Progenitor cell of endocrine pancreas (in vitro differentiated cells): Measurements from ENCODE around the gene RIMBP2. TPM values are rescaled to one million over a fixed set of nuclear protein-coding genes. Genes with fewer than 3 reads are reported as not detected.

Source experiments
- DNase-seq: peaks from one replicate; pipeline ENCODE4 v3.0.0; 2021; ENCODE audit warnings: low spot score; ENCODE audit not compliant: unreplicated experiment
- H3K27ac Mint-ChIP-seq: 2 replicates; pipeline ENCODE4 v1.8.0; 2021; ENCODE audit warnings: mild to moderate bottlenecking, moderate library complexity, mixed read lengths
- H3K27me3 Mint-ChIP-seq: 2 replicates; pipeline ENCODE4 v1.8.0; 2021; ENCODE audit warnings: mixed read lengths
- H3K36me3 Mint-ChIP-seq: 2 replicates; pipeline ENCODE4 v1.8.0; 2022; ENCODE audit warnings: mixed read lengths; ENCODE audit not compliant: insufficient read depth
- H3K4me1 Mint-ChIP-seq: 2 replicates; pipeline ENCODE4 v1.8.0; 2021; ENCODE audit warnings: low read depth, mixed read lengths
- H3K4me3 Mint-ChIP-seq: 2 replicates; pipeline ENCODE4 v1.8.0; 2021; ENCODE audit warnings: low read depth, mild to moderate bottlenecking, moderate library complexity, mixed read lengths
- H3K9me3 Mint-ChIP-seq: 2 replicates; pipeline ENCODE4 v1.8.0; 2021; ENCODE audit warnings: low read depth, mixed read lengths
- CTCF ChIP-seq: fragments of 200-600 bp; sonication (generic); IDR thresholded peaks from one replicate; pipeline ENCODE4 v1.5.0; 2021; ENCODE audit warnings: antibody characterized with exemption, mild to moderate bottlenecking; ENCODE audit not compliant: unreplicated experiment
- total RNA-seq: library from RNA; stranded (reverse); gene quantifications from 2 replicates; pipeline ENCODE4 v1.2.1, GENCODE V29; 2021

The RIMBP2 gene
- total RNA-seq, 1 donor from 2014 or later: 31.6 TPM

GRCh38 chr12:130583317-130583716, 132.8 kb downstream of the RIMBP2 start:
- Mint-ChIP-seq H3K27ac (no peak overlapping the region), H3K36me3 (no peaks in the 10 kb centered on the region), H3K27me3 (peaks cover 23% of the 10 kb centered on the region), H3K9me3 (peaks cover 4% of the 10 kb centered on the region), H3K4me3 (no peak overlapping the region), H3K4me1 (peaks cover 2% of the 10 kb centered on the region)
- DNase-seq: no peak
- TF ChIP-seq CTCF: no peak

GRCh38 chr12:130582286-130582685, 133.8 kb downstream of the RIMBP2 start:
- no peak overlapping the region for H3K4me3 Mint-ChIP-seq
- TF ChIP-seq CTCF: no peak
- H3K27me3 Mint-ChIP-seq: peaks cover 18% of the 10 kb centered on the region
- no peak for DNase-seq
- no peak overlapping the region for H3K27ac Mint-ChIP-seq
- H3K4me1 Mint-ChIP-seq: no peaks in the 10 kb centered on the region
- no peaks in the 10 kb centered on the region for H3K9me3 Mint-ChIP-seq
- no peaks in the 10 kb centered on the region for H3K36me3 Mint-ChIP-seq

- Mint-ChIP-seq H3K4me1 (no peaks in the 10 kb centered on the region), H3K27me3 (peaks cover 18% of the 10 kb centered on the region), H3K36me3 (no peaks in the 10 kb centered on the region), H3K9me3 (no peaks in the 10 kb centered on the region), H3K27ac (no peak overlapping the region), H3K4me3 (no peak overlapping the region)
- DNase-seq: no peak
- TF ChIP-seq CTCF: no peak
Observed at GRCh38 chr12:130581782-130582181, 134.3 kb downstream of the RIMBP2 start.

GRCh38 chr12:130579231-130579630, 136.9 kb downstream of the RIMBP2 start:
- TF ChIP-seq CTCF: no peak
- DNase-seq: no peak
- H3K27me3 Mint-ChIP-seq: peaks cover 20% of the 10 kb centered on the region
- H3K9me3 Mint-ChIP-seq: no peaks in the 10 kb centered on the region
- H3K36me3 Mint-ChIP-seq: no peaks in the 10 kb centered on the region
- no peak overlapping the region for H3K4me3 Mint-ChIP-seq
- H3K4me1 Mint-ChIP-seq: no peaks in the 10 kb centered on the region
- no peak overlapping the region for H3K27ac Mint-ChIP-seq

GRCh38 chr12:130577351-130577750, 138.7 kb downstream of the RIMBP2 start:
- Mint-ChIP-seq H3K27me3 (peaks cover 20% of the 10 kb centered on the region), H3K4me3 (no peak overlapping the region), H3K4me1 (no peaks in the 10 kb centered on the region), H3K9me3 (no peaks in the 10 kb centered on the region), H3K36me3 (no peaks in the 10 kb centered on the region), H3K27ac (no peak overlapping the region)
- no peak for TF ChIP-seq CTCF
- DNase-seq: no peak
